HG03159 (cell line): ENCODE measurements around the gene SPHK2.
A peak's percentile ranks its signal among the peaks of the same experiment; 100 is the strongest.
"Not testable (repeated sequence)": the region's sequence is repeated elsewhere in the genome, so short reads cannot be mapped to it uniquely, and the experiment has no call there.

Experiments used
- ATAC-seq: cut with Tn5 transposase; IDR thresholded peaks from one replicate; pipeline ENCODE4 v1.9.1; 2021; ENCODE audit warnings: mild to moderate bottlenecking, moderate library complexity; ENCODE audit not compliant: unreplicated experiment

The SPHK2 gene, protein sequence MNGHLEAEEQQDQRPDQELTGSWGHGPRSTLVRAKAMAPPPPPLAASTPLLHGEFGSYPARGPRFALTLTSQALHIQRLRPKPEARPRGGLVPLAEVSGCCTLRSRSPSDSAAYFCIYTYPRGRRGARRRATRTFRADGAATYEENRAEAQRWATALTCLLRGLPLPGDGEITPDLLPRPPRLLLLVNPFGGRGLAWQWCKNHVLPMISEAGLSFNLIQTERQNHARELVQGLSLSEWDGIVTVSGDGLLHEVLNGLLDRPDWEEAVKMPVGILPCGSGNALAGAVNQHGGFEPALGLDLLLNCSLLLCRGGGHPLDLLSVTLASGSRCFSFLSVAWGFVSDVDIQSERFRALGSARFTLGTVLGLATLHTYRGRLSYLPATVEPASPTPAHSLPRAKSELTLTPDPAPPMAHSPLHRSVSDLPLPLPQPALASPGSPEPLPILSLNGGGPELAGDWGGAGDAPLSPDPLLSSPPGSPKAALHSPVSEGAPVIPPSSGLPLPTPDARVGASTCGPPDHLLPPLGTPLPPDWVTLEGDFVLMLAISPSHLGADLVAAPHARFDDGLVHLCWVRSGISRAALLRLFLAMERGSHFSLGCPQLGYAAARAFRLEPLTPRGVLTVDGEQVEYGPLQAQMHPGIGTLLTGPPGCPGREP

DNA sequence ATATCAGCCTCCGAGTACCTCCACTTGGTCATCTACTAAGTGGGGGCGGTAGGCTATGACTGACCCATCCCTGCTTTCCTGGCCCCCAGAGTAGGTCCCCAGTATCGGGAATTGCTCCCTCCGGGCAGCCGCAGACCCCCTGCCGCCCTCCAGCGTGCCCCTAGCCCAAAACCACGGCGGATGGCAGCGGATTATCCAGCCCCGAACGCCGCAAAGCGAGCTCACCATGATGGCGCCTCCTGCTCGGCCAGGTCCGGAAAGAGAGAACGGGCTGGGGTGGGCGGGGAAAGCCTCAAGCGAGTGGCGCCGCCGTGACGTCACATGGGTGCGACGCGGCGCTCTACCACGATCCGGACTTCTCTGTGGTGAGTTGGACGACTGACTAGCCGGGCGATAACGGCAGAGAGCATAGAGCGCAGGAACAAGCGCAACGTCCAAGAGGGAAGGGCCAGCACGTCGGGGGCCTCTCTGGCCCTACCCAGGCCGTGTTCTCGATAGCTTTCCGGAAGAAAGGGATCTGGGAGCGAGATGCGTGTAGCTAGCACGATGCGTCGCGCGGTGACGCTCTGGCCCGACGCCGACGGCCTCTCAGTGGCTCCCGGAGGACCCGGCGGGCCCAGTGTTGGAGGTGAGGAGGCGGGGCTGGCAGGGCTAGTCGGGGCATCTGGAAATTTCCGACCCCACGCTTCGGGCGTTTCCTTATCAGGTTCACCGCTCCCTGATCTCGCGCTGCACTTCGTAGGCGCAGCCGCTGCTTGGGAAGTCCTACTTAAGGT is at the start of gene SPHK2, which contains the start of gene RPL18:
Gene SPHK2, plus strand, starts transcription at position 591 of the 776 bp plus-strand sequence. CDS start 1,009 bp downstream, outside the sequence.
Gene RPL18, minus strand, starts transcription at position 263 of the 776 bp plus-strand sequence. Its CDS starts 35 bp downstream, at position 228.
- peak; percentile 70 for ATAC-seq

DNA sequence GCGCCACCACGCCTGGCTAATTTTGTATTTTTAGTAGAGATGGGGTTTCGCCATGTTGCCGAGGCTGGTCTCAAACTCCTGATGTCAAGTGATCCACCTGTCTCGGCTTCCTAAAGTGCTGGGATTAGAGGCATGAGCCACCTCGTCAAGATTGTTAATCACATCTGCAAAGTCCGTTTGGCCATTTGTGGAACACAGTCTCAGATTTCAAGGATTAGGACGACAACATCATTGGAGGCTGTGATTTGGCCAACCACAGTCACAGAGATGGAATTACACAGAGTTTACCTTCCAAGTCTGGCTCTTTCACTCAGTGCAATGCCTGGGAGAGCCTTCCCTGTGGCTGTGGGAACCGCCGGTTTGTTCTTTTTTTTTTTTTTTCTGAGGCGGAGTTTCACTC is 49.5 kb upstream of the SPHK2 start:
- no peak for ATAC-seq

DNA sequence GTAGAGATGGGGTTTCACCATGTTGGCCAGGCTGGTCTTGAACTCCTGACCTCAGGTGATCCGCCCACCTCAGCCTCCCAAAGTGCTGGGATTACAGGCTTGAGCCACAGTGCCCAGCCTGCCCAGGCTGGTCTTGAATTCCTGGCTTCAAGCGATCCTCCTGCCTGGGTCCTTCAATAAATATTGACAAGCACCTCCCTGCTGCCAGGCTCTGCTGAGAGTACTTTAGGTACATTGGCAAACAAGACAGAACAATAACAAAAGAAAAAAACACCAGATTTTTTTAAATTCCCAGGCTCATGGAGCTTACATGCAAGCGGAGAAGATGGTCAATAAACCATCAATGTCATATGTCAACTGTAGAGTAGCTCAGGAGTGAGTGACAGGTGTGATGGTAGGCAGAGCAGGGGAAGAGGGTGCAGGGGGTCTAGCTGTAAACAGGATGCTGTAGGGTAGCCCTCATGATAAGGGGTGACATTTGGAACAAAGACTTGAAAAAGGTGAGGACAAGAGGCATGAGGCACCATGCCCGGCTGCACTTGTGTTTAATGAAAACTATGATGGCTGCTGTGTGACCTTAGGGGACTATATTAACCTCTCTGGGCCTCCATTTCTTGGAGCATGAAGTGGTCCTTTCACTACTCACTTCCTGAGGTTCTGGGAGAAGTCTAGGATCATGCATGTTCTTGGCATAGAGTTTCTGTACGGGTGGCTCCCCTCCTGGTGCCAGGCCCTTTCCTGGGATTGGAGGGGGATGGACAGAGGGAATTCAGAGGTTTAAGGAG is 47.7 kb upstream of the SPHK2 start:
- no peak for ATAC-seq

DNA sequence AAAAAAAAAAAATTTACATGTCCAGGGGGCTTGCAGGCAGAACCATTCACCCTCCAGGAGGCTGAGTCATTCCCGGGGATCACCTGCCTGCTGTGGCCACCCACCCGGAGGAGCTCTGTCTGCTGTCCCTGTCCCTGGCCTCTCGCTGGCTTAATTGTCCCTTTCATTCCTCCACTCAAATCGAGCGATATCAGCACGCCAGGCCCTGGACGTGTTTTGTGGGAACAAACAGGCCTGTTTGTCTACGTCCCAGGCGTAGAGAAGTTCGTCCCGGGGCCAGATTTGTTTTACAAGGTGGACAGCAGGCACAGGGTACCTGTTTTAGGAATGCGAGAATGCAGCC is 46.2 kb upstream of the SPHK2 start:
- no peak for ATAC-seq

DNA sequence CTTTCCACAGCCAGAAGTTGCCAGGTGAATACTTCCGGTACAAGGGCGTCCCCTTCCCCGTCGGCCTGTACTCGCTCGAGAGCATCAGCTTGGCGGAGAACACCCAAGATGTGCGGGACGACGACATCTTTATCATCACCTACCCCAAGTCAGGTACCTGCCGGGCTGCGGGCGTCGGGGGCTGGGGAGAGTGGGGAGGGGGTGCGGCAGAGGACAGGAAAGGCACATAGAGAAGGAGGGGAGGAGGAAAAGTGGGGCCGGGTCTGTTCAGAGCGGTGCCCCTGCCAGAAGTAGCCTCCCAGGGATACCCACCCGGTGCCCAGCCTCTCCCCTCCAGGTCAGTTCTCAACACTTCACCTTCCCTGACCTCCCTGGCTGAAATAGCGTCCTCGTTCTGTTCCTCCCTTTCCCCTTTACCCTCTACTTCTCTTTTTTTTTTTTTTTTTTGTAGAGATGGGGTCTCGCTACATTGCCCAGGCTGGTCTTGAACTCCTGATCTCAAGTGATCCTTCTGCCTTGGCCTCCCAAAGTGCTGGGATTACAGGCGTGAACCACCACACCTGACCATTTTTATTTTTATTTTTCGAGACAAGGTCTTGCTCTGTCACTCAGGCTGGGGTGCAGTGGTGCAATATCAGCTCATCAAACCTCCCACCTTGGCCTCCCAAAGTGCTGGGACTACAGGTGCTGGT is 43.2 kb upstream of the SPHK2 start:
- no peak for ATAC-seq

DNA sequence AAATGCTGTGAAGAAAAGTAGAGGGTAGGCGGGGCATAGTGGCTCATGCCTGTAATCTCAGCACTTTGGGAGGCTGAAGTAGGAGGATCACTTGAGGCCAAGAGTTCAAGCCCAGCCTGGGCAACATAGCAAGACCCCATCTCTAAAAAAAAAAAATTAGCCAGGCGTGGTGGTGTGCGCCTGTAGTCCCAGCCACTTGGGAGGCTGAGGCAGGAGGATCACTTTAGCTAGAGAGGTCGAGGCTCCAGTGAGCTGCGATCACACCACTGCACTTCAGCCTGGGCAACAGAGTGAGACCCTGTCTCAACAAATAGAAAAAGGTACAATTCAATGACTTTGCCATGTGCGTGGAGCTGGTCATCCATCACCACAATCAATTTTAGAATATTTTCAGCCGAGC is 41.4 kb upstream of the SPHK2 start:
- not testable (repeated sequence) for ATAC-seq

DNA sequence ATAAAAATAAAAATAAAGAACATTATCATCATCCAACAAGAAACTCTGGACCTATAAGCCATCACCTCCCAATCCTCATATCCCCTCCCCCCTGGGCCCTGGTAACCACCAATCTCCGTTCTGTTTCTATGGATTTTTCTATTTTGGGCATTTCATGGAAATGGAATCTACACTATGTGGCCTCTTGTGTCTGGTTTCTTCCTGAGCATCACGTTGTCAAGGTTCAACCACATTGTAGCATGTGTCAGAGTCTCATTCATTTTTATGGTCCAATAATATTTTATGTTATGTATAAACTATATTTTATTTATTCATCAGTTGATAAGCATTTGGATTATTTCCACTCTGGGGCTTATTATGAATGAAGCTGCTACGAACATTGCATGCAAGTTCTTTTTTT is 40.4 kb upstream of the SPHK2 start:
- no peak for ATAC-seq

DNA sequence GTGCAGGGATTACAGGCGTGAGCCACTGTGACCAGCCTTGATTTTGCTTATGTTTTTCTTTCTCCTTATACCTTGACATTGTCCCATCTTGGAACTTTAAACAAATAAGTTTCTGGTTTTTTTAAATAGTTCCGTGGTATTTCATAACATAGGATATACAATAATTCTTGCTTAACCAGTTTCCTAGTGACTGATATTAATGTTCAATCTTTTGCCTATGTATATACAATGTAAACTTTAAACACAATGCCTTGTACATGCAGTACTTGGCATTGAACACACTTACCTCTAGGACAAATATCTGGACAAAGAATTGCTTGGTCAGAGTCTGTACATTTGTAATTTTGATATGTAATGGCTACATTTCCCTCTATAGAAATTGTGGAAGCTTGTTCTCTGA is 37.1 kb upstream of the SPHK2 start:
- ATAC-seq = no peak

DNA sequence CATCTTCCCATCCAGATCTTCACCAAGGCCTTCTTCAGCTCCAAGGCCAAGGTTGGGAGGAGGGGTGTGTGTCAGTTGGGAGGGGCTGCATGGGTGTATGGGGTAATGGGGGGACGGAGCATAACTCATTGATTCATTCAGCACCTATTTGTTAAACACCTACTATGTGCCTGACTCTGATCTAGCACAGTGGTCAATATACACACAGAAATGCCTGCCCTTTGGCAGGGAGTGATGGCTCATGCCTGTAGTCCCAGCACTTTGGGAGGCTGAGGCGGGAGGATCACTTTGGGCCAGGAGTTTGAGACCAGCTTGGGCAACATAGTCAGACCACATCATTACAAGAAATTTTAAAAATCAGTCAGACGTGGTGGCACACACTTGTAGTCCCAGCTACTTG is 31.9 kb upstream of the SPHK2 start:
- no peak for ATAC-seq

DNA sequence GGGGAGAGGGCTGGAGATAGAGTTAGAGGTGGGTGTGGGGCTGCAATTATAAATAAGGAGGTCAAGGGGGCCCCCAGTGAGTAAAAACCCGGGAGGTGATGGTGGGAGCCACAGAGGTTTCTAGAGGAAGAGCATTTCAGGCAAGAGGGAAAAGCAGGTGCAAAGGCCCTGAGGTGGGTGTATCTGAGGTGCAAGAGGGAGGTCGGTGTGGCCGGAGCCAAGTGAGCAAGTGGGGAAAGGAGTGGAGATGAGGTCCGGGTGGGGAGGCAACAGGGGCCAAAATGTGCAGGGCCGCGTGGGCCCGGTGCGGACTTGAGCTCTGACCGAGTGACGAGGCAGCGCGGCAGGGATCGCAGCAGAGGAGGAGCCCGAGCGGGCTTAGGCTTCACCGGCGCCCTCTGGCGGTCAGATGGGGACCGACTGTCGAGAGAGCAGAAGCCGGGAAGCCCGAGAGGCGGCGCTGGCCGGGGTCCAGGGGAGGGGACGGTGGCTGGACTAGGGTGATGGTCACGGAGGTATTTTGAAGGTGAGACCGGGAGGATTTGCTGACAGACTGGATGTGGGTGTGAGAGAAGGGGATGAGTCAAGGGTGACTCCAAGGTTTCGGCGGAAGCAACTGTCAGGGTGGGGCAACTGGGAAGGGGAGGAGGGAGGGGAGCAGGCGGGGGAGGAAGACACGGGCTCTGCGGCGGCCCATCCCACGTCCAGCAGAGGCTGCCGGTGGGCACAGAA is 30.5 kb upstream of the SPHK2 start:
- no peak for ATAC-seq

DNA sequence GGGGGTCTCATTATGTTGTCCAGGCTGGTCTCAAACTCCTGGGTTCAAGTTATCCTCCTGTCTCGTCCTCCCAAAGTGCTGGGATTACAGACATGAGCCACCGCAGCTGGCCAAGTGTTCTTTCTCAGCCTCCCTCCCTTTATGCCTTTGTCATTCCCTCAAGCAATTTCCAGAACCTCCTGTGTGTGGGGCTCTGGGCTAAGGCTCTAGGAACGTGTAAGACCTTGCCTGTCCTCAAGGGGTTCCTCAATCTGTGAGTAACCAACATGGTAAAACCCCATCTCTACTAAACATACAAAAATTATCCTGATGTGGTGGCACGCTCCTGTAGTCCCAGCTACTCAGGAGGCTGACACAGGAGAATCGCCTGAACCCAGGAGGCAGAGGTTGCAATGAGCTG is 28.3 kb upstream of the SPHK2 start:
- no peak for ATAC-seq

DNA sequence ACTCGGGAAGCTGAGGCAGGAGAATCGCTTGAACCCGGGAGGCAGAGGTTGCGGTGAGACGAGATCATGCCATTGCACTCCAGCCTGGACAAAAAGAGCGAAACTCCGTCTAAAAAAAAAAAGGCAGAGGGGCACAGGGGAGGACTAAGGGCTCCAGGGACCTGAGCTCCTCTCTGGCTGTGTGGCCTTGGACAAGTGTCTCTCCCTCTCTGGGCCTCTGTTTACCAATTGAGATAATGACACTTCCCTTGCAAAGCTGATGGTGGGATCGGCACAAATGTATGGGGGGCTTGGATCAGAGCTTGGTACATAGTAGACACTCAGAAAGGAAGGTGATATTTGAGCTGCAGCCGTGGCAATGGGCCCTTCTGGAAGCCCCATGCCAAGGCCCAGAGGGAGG is 24.1 kb upstream of the SPHK2 start:
- ATAC-seq = no peak

DNA sequence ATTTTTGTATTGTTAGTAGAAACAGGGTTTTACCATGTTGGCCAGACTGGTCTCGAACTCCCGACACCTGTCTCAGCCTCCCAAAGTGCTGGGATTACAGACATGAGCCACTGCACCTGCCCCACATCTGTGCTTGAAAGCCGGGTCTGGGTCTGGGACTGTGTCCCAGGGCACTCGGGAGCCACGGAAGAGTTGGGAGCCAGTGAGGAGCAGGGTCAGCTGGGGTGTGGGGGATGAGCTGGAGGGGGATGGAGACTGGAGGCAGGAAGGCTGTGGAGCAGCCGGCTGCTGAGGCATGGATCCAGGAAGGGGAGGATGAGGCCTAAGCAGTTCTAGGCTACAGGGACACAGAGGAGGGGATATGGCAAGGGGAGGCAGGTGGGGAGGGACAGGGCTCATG is 23.5 kb upstream of the SPHK2 start:
- ATAC-seq = no peak

DNA sequence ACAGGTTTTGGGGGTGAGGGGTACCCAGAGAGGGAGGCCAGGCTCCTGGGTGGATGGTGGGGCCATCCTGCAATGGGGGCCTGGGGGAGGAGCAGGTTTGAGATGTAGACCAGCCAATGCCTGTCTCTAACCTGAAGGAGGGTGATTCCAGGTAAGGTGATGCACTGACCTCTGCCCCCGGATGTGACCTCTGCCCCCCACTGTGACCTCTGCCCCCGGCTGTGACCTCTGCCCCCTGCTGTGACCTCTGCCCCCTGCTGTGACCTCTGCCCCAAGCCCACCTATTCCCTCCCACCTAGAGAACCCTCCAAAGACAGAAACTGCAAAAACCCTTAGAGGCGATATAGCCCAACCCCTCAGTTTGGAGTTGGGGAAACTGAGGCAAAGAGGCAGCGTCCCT is 23.1 kb upstream of the SPHK2 start:
- no peak for ATAC-seq

DNA sequence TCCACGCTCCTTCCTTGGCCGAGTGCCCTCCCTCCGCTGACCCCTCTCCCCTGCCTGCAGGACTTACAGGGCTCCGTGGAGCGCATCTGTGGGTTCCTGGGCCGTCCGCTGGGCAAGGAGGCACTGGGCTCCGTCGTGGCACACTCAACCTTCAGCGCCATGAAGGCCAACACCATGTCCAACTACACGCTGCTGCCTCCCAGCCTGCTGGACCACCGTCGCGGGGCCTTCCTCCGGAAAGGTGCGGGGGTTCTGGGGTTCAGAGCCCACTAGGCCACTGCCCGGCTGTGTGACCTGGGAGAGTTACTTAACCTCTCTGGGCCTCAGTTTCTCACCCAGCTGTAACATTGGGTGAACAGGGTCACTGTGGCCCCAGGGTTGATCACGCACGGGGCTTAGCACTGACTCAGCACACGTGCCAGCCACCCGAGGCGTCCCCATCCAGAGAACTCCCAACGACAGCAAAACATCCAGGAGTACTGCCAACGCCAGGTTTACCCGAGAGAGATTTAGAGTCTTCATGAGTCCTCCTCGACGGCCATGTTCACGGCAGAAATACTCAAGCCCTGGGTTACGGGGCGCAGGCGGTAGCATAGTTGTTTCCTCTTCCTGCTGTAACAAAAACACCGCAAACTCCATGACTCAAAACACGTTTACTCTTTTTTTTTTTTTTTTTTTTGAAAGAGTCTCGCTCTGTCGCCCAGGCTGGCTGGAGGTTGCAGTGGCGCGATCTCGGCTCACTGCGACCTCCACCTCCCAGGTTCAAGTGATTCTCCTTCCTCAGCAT is 22.4 kb upstream of the SPHK2 start:
- ATAC-seq = no peak

DNA sequence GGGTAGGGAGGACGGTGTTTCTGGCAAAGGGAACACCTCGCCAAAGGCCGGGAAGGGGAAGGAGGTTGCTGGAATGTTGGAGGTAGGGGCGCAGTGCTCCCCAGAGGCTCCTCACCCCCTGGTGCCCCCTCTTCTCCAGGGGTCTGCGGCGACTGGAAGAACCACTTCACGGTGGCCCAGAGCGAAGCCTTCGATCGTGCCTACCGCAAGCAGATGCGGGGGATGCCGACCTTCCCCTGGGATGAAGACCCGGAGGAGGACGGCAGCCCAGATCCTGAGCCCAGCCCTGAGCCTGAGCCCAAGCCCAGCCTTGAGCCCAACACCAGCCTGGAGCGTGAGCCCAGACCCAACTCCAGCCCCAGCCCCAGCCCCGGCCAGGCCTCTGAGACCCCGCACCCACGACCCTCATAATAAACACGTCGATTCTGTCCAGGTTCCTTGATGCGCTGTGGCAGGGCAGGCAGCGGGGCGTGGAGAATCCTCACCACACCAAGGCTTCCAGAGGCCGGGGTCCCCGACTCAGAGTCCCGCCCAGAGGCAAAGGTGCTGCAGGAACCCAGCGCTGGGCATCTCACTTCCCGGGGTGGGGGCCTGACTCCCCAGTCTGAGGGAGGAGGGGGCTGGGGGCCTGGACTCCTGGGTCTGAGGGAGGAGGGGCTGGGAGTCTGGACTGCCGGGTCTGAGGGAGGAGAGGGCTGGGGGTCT is 20.2 kb upstream of the SPHK2 start:
- ATAC-seq = no peak

DNA sequence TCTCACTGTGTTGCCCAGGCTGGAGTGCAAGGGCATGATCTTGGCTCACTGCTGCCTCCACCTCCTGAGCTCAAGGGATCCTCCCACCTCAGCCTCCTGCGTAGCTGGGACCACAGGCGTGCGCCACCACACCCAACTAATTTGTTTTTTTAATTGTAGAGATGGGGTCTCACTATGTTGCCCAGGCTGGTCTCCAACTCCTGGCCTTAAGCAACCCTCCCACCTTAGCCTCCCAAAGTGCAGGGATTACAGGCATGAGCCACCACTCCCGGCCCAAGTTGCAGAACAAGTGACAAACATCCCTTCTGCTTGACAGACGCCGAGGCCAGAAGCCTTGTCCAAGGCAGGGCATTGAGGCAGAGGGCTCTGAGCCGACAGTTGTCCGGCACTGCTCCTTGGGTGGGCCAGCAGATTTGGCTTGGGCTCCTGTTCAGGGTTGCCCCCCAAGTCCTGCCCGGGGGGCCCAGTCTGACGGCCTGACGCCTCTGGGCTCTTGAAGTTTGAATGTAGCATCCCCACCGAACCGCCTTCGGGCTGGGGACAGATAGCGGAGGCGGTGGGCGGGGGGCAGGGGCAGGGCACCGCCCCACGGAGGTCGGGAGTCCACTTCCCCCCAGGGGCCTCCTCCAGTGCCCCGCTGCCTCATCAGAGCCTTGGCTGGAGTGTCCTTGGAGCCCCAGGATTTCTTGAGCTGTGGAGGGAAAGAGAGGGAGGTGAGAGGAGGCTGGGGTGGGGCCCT is 18.5 kb upstream of the SPHK2 start:
- ATAC-seq = no peak

DNA sequence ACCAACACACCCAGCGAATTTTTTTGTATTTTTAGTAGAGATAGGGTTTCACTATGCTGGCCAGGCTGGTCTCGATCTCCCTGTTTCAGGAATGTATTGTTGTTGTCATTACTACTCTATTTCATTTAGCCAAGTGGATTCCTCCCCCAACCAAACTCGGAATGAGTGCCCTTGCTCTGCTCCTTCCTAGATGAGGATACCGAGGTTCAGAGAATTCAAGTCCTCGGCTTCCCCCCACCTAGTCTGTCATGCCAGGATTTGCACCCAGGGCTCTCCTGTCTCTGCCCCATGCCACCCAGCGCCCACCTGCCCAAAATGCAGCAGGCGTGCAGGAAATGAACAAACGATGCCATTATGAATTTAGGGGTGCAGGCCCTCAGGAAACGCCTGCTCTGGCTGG is 16.3 kb upstream of the SPHK2 start:
- ATAC-seq = no peak
